Erythroblast (primary cell): ENCODE results near the gene CGREF1.

ENCODE experiments used
- GATA1 ChIP-seq: IDR thresholded peaks from 2 replicates; pipeline ENCODE4 v1.6.1; 2011; ENCODE audit warnings: low read depth, mild to moderate bottlenecking, control low read depth, low read length, moderate library complexity
- POLR2A ChIP-seq: IDR thresholded peaks from 2 replicates; pipeline ENCODE4 v1.6.1; 2011; ENCODE audit warnings: mild to moderate bottlenecking, low read length

DNA sequence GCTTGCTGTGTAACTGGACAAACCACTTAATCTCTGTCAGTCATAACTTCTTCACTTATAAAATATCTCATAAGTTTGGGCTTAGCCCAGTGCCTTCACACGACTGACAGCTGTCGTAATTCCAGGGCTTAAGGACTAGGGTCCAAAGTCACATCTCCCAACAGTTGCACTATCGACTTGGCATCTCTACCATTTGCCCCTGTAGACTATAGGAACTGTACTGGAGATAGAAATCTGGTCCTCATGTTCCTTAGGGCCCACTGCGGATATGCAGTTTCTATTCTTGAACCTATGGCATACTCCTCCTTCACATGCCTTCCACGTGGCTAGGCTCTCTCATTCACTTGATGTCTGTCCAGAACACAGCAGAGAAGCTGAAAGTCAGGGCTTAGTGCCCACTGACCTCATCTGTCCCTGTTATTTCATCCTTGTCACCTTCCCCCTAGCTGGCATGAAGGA lies 7.4 kb upstream of the CGREF1 start:
- TF ChIP-seq POLR2A (no peak), GATA1 (no peak)
